Naive thymus-derived CD8-positive, alpha-beta T cell (primary cell): ENCODE data around the gene WTAP. TPM values are rescaled to one million over a fixed set of nuclear protein-coding genes. Genes with fewer than 3 reads are reported as not detected.
"Not testable (repeated sequence)": the region's sequence is repeated elsewhere in the genome, so short reads cannot be mapped to it uniquely, and the experiment has no call there.

ENCODE experiments used
- ATAC-seq, 2 donors: fragments of 150-1000 bp; cut with Tn5 transposase in 1 of 2; sonication (Bioruptor Pico), chemical (Tn5 transposase) in 1 of 2; 1 replicate in 1 of 2; 2 replicates in 1 of 2; pipeline ENCODE4 v1.10.0; 2021; ENCODE audit warnings: mild to moderate bottlenecking in 2 of 2, moderate library complexity in 2 of 2
- POLR2A ChIA-PET: fragments of 350-600 bp; sonication (Branson Sonifier 250); formaldehyde crosslinking; loops from one replicate; lab custom pipeline; 2021; ENCODE audit warnings: antibody characterized with exemption; lab: Charles Lee
- DNase-seq, 10 donors: peaks; one replicate each; pipeline versions ENCODE4 v3.0.0 to v3.0.0-alpha.2; 2020 to 2022
- H3K27ac Mint-ChIP-seq, 10 donors: one replicate each; pipeline ENCODE4 v1.8.0; 2020 to 2022; ENCODE audit warnings: mild to moderate bottlenecking in 10 of 10, mixed read lengths in 10 of 10, moderate library complexity in 4 of 10, inconsistent platforms in 1 of 10
- H3K27me3 Mint-ChIP-seq, 5 donors: one replicate each; pipeline ENCODE4 v1.8.0; 2021 to 2022; ENCODE audit warnings: mixed read lengths in 5 of 5
- H3K36me3 Mint-ChIP-seq, 3 donors: one replicate each; pipeline ENCODE4 v1.8.0; 2020 to 2022; ENCODE audit warnings: mixed read lengths in 3 of 3, mild to moderate bottlenecking in 2 of 3, inconsistent platforms in 1 of 3
- H3K4me1 Mint-ChIP-seq, 4 donors: one replicate each; pipeline ENCODE4 v1.8.0; 2021 to 2022; ENCODE audit warnings: mixed read lengths in 4 of 4
- H3K4me3 Mint-ChIP-seq, 10 donors: one replicate each; pipeline ENCODE4 v1.8.0; 2020 to 2022; ENCODE audit warnings: mild to moderate bottlenecking in 10 of 10, mixed read lengths in 10 of 10, moderate library complexity in 6 of 10, inconsistent platforms in 1 of 10
- H3K9me3 Mint-ChIP-seq, 9 donors: one replicate each; pipeline ENCODE4 v1.8.0; 2020 to 2022; ENCODE audit warnings: mixed read lengths in 9 of 9, mild to moderate bottlenecking in 3 of 9, inconsistent platforms in 1 of 9, moderate library complexity in 1 of 9
- polyA plus RNA-seq, 3 donors: library from polyadenylated mRNA; unstranded; fragments of 300-500 nt; fragmentation: Illumina TruSeq; gene quantifications; one replicate each; pipeline ENCODE4 v1.2.3, GENCODE V29; 2021
- total RNA-seq, 8 experiments: library from RNA in 2 of 8; stranded (reverse) in 2 of 8; gene quantifications; one replicate each; pipeline ENCODE4 v1.2.3 and lab custom pipeline; 2021 to 2026

The WTAP gene
- total and polyA plus RNA-seq, 5 experiments from 2014 or later: 104 to 159 (median 128) TPM

- Mint-ChIP-seq H3K36me3 (peaks cover 5 to 7% (median 6%) of the 10 kb centered on the region in 3 donors), H3K27ac (peak overlapping the region in 1 of 10 donors; percentile 2), H3K27me3 (no peaks in the 10 kb centered on the region), H3K9me3 (peaks cover 0 to 2% (median 0%) of the 10 kb centered on the region in 9 donors), H3K4me1 (peaks cover 0 to 15% (median 1%) of the 10 kb centered on the region in 4 donors), H3K4me3 (no peak overlapping the region)
- ATAC-seq (no peak), DNase-seq (no peak)
- POLR2A ChIA-PET: interaction anchor here (0.7 to 1.7 kb wide), 2 partner anchors 7 to 10 kb away, joined by 4 to 7 read pairs; partner anchors contain the start of gene SOD2
Measured at GRCh38 chr6:159700970-159701369, 26.3 kb upstream of the WTAP start.

DNA sequence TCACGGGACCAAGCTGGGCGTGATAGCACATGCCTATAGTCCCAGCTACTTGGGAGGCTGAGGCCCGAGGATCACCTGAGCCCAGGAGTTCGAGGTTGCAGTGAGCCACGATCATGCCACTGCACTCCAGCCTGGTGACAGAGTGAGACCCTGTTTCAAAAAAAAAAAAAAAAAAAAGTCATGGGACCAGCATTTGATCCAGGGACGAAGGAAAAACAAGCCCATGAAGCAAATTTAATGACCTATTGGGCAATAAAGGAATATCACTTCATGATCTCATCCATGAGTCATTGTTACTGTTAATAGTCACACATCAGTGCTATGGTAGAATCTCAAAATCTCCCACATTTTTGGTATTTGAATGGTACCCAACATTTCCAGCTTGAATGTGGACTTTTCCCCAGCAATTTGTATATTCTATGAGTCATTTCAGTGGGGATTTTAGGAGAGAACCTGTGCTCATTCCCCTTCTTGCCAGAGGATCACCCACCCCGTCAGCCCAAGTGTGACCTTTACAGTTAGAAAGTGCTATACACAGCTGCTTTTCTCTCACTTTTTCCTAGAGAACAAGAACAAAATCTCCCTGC lies 25.8 kb upstream of the WTAP start:
- H3K27me3 Mint-ChIP-seq: no peaks in the 10 kb centered on the region
- peaks cover 0 to 13% (median 1%) of the 10 kb centered on the region in 4 donors for H3K4me1 Mint-ChIP-seq
- ATAC-seq (no peak), DNase-seq (no peak)
- H3K27ac Mint-ChIP-seq: no peak overlapping the region
- peaks cover 5 to 7% (median 6%) of the 10 kb centered on the region in 3 donors for H3K36me3 Mint-ChIP-seq
- POLR2A ChIA-PET: interaction anchor here (1.7 kb wide), 1 partner anchor 8 kb away, joined by 7 read pairs; the partner anchor contains the start of gene SOD2
- no peak overlapping the region for H3K4me3 Mint-ChIP-seq
- H3K9me3 Mint-ChIP-seq: peaks cover 0 to 2% (median 0%) of the 10 kb centered on the region in 9 donors

DNA sequence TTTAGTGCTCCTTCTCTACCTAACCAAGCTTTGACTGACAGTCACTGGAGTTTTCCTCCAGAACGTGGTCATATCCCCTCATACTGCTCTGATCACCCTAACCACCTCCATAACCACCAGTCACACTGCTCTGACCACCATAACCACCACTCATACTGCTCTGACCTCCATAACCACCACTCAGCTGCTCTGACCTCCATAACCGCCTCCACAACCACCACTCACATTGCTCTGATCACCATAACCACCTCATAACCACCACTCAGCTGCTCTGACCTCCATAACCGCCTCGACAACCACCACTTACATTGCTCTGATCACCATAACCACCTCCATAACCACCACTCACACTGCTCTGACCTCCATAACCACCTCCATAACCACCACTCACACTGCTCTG lies 16.7 kb upstream of the WTAP start:
- H3K4me1 Mint-ChIP-seq: peaks cover 0 to 12% (median 3%) of the 10 kb centered on the region in 4 donors
- H3K27me3 Mint-ChIP-seq, ATAC-seq, DNase-seq, H3K27ac Mint-ChIP-seq, H3K4me3 Mint-ChIP-seq, H3K36me3 Mint-ChIP-seq, POLR2A ChIA-PET, H3K9me3 Mint-ChIP-seq: not testable (repeated sequence)

DNA sequence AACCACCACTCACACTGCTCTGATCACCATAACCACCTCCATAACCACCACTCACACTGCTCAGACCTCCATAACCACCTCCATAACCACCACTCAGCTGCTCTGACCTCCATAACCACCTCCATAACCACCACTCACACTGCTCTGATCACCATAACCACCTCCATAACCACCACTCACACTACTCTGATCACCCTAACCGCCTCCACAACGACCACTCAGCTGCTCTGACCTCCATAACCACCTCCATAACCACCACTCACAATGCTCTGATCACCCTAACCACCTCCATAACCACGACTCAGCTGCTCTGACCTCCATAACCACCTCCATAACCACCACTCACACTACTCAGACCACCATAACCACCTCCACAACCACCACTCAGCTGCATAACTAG lies 14.9 kb upstream of the WTAP start:
- not testable (repeated sequence) for H3K4me3 Mint-ChIP-seq, H3K36me3 Mint-ChIP-seq

DNA sequence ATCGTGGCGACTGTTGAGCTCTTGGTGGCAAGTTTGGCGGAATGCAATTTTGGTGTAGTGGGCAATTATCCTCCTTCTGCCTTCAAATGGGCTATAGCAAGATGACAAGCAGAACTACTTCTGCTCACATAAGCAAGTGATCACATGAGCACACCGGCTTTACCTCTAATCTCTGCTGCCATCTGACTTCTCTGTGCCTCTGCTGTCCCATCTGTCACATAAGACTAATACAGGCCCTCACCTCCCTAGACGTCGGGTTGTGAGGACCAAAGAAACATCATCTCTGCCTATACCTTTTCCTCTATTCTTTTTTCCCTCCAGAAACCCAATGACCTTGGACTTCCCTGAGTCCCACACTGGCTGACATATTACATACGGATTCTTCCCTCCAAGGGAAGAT lies 13.3 kb upstream of the WTAP start:
- H3K27me3 Mint-ChIP-seq: no peaks in the 10 kb centered on the region
- POLR2A ChIA-PET: no interaction called here
- H3K27ac Mint-ChIP-seq: no peak overlapping the region
- no peaks in the 10 kb centered on the region for H3K36me3 Mint-ChIP-seq
- DNase-seq: no peak
- peaks cover 0 to 6% (median 4%) of the 10 kb centered on the region in 4 donors for H3K4me1 Mint-ChIP-seq
- H3K4me3 Mint-ChIP-seq: no peak overlapping the region
- ATAC-seq: no peak
- H3K9me3 Mint-ChIP-seq: peaks cover 0 to 5% (median 0%) of the 10 kb centered on the region in 9 donors

More for the DNA sequence above, 14.9 kb upstream of the WTAP start:
- H3K27me3 Mint-ChIP-seq, H3K4me1 Mint-ChIP-seq, POLR2A ChIA-PET, H3K27ac Mint-ChIP-seq, DNase-seq, H3K9me3 Mint-ChIP-seq, ATAC-seq: not testable (repeated sequence)

GRCh38 chr6:159714404-159714803 lies 12.9 kb upstream of the WTAP start:
- H3K4me3 Mint-ChIP-seq: no peak overlapping the region
- ATAC-seq (no peak), DNase-seq (no peak)
- H3K27me3 Mint-ChIP-seq: no peaks in the 10 kb centered on the region
- no peaks in the 10 kb centered on the region for H3K36me3 Mint-ChIP-seq
- peaks cover 0 to 7% (median 4%) of the 10 kb centered on the region in 4 donors for H3K4me1 Mint-ChIP-seq
- no peak overlapping the region for H3K27ac Mint-ChIP-seq
- POLR2A ChIA-PET: no interaction called here
- H3K9me3 Mint-ChIP-seq: peaks cover 0 to 2% (median 0%) of the 10 kb centered on the region in 9 donors

DNA sequence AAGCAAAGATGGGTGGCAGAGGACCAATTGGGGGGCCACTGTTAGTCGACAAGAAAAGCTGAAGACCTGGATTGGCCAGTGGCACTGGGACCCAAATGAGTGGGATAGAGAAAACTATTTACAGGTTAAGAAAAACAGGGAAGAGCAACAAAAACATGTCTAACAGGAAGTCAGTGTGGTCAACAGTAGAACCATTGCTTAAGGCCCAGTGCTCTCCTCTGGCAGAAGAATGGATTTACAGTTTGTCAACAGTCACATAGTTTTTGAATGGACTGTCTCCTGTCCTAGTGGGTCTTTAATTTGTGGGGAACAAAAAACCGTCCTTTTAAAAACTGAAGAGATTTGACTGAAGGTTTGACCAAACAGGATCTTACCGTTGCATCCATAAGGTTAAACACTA lies 12.1 kb upstream of the WTAP start:
- Mint-ChIP-seq H3K27ac (peak overlapping the region in 1 of 10 donors; percentile 37), H3K4me1 (peaks cover under 1 to 6% (median 4%) of the 10 kb centered on the region in 4 donors), H3K9me3 (no peaks in the 10 kb centered on the region), H3K4me3 (no peak overlapping the region), H3K27me3 (no peaks in the 10 kb centered on the region), H3K36me3 (no peaks in the 10 kb centered on the region)
- ATAC-seq: no peak
- no peak for DNase-seq
- POLR2A ChIA-PET: interaction anchor here (1.4 kb wide), 1 partner anchor 12 kb away, joined by 4 read pairs; the partner anchor contains the start of gene WTAP

DNA sequence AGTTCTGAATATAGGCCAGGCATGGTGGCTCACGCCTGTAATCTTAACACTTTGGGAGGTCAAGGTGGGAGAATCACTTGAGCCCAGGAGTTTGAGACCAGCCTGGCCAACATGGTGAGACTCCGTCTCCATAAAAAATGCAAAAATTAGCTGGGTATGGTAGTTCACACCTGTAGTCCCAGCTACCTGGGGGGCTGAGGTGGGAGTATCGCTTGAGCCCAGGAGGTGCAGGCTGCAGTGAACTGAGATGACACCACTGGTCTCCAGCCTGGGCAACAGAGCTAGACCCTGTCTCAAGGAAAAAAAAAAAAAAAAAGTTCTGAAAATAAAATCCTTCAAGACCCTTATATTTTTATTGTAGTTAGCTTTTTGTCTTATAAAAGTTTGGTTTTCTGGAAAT lies 11.7 kb upstream of the WTAP start:
- H3K36me3 Mint-ChIP-seq: no peaks in the 10 kb centered on the region
- H3K4me3 Mint-ChIP-seq: no peak overlapping the region
- POLR2A ChIA-PET: interaction anchor here (1.4 kb wide), 1 partner anchor 11 kb away, joined by 4 read pairs; the partner anchor contains the start of gene WTAP

GRCh38 chr6:159716247-159717096 lies 10.8 kb upstream of the WTAP start:
- no peaks in the 10 kb centered on the region for H3K36me3 Mint-ChIP-seq
- DNase-seq (no peak), ATAC-seq (no peak)
- no peaks in the 10 kb centered on the region for H3K9me3 Mint-ChIP-seq
- POLR2A ChIA-PET: interaction anchor here (1.1 to 1.4 kb wide), 2 partner anchors 10 kb away, joined by 3 to 4 read pairs; partner anchors contain the start of gene WTAP
- H3K27ac Mint-ChIP-seq: peak overlapping the region in 2 of 10 donors; percentile 10 to 51
- no peak overlapping the region for H3K4me3 Mint-ChIP-seq
- H3K27me3 Mint-ChIP-seq: no peaks in the 10 kb centered on the region
- H3K4me1 Mint-ChIP-seq: peaks cover 5 to 9% (median 6%) of the 10 kb centered on the region in 4 donors

More for the DNA sequence above, 11.7 kb upstream of the WTAP start:
- Mint-ChIP-seq H3K9me3 (no peaks in the 10 kb centered on the region), H3K4me1 (peaks cover 5 to 6% (median 6%) of the 10 kb centered on the region in 4 donors), H3K27ac (no peak overlapping the region), H3K27me3 (no peaks in the 10 kb centered on the region)
- no peak for ATAC-seq
- no peak for DNase-seq

DNA sequence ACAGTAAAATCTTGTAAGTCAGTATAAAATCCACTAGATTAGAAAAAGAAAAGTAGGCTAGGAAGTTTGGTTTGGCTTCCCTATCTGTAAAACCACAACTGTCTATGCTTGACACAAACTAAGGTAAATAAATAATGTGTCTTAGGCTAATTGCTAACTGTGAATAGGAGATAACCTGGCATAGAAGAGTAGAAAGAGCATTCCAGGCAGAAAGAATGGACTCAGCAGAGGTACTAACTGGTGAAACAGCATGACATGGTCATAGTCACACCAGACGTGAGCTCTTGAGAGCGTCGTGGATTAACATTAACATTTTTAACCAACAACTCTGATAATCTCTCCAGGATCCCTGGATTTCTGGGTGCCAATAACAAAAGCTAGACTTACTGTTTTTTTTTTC lies 8.7 kb upstream of the WTAP start:
- H3K27ac Mint-ChIP-seq: no peak overlapping the region
- peaks cover 2 to 7% (median 5%) of the 10 kb centered on the region in 3 donors for H3K36me3 Mint-ChIP-seq
- DNase-seq: no peak
- no peaks in the 10 kb centered on the region for H3K27me3 Mint-ChIP-seq
- ATAC-seq: no peak
- no peak overlapping the region for H3K4me3 Mint-ChIP-seq
- H3K9me3 Mint-ChIP-seq: peaks cover 0 to 11% (median 0%) of the 10 kb centered on the region in 9 donors
- POLR2A ChIA-PET: no interaction called here
- H3K4me1 Mint-ChIP-seq: peaks cover 11 to 19% (median 14%) of the 10 kb centered on the region in 4 donors

GRCh38 chr6:159719287-159719686 lies 8.0 kb upstream of the WTAP start:
- no peak overlapping the region for H3K4me3 Mint-ChIP-seq
- ATAC-seq (no peak), DNase-seq (no peak)
- POLR2A ChIA-PET: interaction anchor here (0.7 kb wide), 1 partner anchor 144 kb away, joined by 9 read pairs; no protein-coding TSS in a partner anchor
- no peaks in the 10 kb centered on the region for H3K27me3 Mint-ChIP-seq
- H3K9me3 Mint-ChIP-seq: peaks cover 0 to 11% (median 0%) of the 10 kb centered on the region in 9 donors
- peaks cover 11 to 20% (median 14%) of the 10 kb centered on the region in 4 donors for H3K4me1 Mint-ChIP-seq
- H3K27ac Mint-ChIP-seq: no peak overlapping the region
- peaks cover 2 to 7% (median 5%) of the 10 kb centered on the region in 3 donors for H3K36me3 Mint-ChIP-seq

DNA sequence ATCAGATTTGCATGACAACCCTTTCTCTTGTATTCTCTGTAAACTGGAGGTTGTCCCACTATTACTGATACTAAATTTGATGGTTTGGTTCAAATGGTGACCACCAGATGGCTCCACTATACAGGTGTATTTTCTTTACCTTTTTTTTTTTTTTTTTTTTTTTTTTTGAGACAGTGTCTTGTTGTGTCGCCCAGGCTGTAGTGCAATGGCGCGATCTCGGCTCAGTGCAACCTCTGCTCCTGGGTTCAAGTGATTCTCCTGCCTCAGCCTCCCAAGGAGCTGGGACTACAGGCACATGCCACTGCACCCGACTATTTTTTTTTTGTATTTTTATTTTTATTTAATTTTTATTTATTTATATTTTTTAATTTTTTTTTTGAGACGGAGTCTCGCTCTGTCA lies 6.6 kb upstream of the WTAP start:
- Mint-ChIP-seq H3K4me3 (no peak overlapping the region), H3K27me3 (no peaks in the 10 kb centered on the region), H3K4me1 (peaks cover 6 to 30% (median 17%) of the 10 kb centered on the region in 4 donors), H3K27ac (peak overlapping the region in 1 of 10 donors; percentile 55), H3K9me3 (peaks cover 0 to 11% (median 0%) of the 10 kb centered on the region in 9 donors), H3K36me3 (peaks cover 2 to 7% (median 5%) of the 10 kb centered on the region in 3 donors)
- POLR2A ChIA-PET: interaction anchor here (0.6 to 1.8 kb wide), 7 partner anchors 29 to 549 kb away, joined by 3 to 7 read pairs (median 4); partner anchors contain the start of gene MRPL18
- ATAC-seq (peak; percentile 74 to 87), DNase-seq (peak in 9 of 10 donors; percentile 21 to 74 (median 59))
